Right lobe of liver (tissue), 6 donors: Measurements from ENCODE around the gene GOSR2. TPM values are rescaled to one million over a fixed set of nuclear protein-coding genes. Genes with fewer than 3 reads are reported as not detected.

ENCODE experiments used
- ATAC-seq, 4 donors: fragments of 200-7000 bp; cut with Tn5 transposase; one replicate each; pipeline ENCODE4 v1.9.1; 2020; ENCODE audit warnings: mild to moderate bottlenecking in 4 of 4, moderate library complexity in 4 of 4
- DNase-seq, 3 donors: peaks; one replicate each; pipeline ENCODE4 v3.0.0-alpha.2; 2020
- H3K27ac ChIP-seq, 3 donors: fragments of 200-600 bp; one replicate each; pipeline ENCODE4 v1.8.0; 2022
- H3K27me3 ChIP-seq, 2 donors: fragments of 200-600 bp; one replicate each; pipeline ENCODE4 v1.8.0; 2022
- H3K36me3 ChIP-seq, 4 donors: fragments of 200-600 bp; sonication (generic) in 1 of 4; one replicate each; pipeline versions ENCODE4 v1.5.1 to v1.8.0; 2017 to 2022; ENCODE audit warnings: control low read depth in 1 of 4
- H3K4me1 ChIP-seq, 4 donors: fragments of 200-600 bp; sonication (generic) in 1 of 4; one replicate each; pipeline versions ENCODE4 v1.5.1 to v1.8.0; 2017 to 2022; ENCODE audit warnings: control low read depth in 1 of 4
- H3K4me3 ChIP-seq, 3 donors: fragments of 200-600 bp; one replicate each; pipeline ENCODE4 v1.8.0; 2022
- H3K9me3 ChIP-seq, 4 donors: fragments of 200-600 bp; sonication (generic) in 1 of 4; one replicate each; pipeline versions ENCODE4 v1.5.1 to v1.8.0; 2017 to 2022; ENCODE audit warnings: control low read depth in 1 of 4
- POLR2A ChIP-seq: fragments of 450-650 bp; IDR thresholded peaks from one replicate; pipeline ENCODE4 v1.6.1; 2017; ENCODE audit warnings: antibody characterized with exemption, mild to moderate bottlenecking
- WGBS: methylation state at CpG from one replicate; pipeline ENCODE4 v1.1.6; 2018; ENCODE audit warnings: low coverage, low lambda C conversion rate; ENCODE audit not compliant: insufficient coverage; ENCODE audit errors: missing lambda C conversion rate; 5-methylcytosine and 5-hydroxymethylcytosine counted together
- intact Hi-C, 2 donors: fragments of 100-400 bp; cut with DNase I; formaldehyde crosslinking; loops; one replicate each; pipeline versions ENCODE4 v1.11.2 to v1.14.1; 2022
- microRNA-seq, 2 donors: library from miRNA; unstranded; fragments of <30 nt; microRNA quantifications; one replicate each; pipeline ENCODE4, GENCODE V29; 2019 to 2020
- small RNA-seq, 2 experiments: library from RNA; depleted of rRNA; stranded (forward); fragments of <200 nt; gene quantifications; one replicate each; pipeline ENCODE3, GENCODE V24; 2016
- total RNA-seq, 6 experiments: library from RNA; depleted of rRNA in 2 of 6; stranded (reverse); fragments of >200 nt in 2 of 6; fragmentation: NEBNext Ultra II Directional in 3 of 6; extraction: Animal tissue kit (Norgen Biotek cat#: 25700) in 3 of 6; gene quantifications; one replicate each; pipeline versions ENCODE4 v1.1.0 to v1.2.4, GENCODE V29; 2016 to 2023
- TF ChIP-seq, protein P1 (sequence below), 4 donors: fragments of 200-600 bp in 3 of 4; fragments of 450-650 bp in 1 of 4; IDR thresholded peaks; one replicate each; pipeline versions ENCODE4 v1.5.1 to v1.8.0; 2016 to 2022; ENCODE audit warnings: antibody characterized with exemption in 4 of 4, mild to moderate bottlenecking in 2 of 4
- donor health status: DM: no; HTN: yes; CAD: no.
- donor health status: DM: no; HTN: no; CAD: no.
- donor health status: DM: no; HTN: no; CAD: no.
- donor health status: DM: no; HTN: yes; CAD: no.
- donor health status: DM: no; HTN: yes; CAD: no.

Gene GOSR2
- total RNA-seq, 6 experiments from 2014 or later: 22.9 to 44.1 (median 33.3) TPM

DNA sequence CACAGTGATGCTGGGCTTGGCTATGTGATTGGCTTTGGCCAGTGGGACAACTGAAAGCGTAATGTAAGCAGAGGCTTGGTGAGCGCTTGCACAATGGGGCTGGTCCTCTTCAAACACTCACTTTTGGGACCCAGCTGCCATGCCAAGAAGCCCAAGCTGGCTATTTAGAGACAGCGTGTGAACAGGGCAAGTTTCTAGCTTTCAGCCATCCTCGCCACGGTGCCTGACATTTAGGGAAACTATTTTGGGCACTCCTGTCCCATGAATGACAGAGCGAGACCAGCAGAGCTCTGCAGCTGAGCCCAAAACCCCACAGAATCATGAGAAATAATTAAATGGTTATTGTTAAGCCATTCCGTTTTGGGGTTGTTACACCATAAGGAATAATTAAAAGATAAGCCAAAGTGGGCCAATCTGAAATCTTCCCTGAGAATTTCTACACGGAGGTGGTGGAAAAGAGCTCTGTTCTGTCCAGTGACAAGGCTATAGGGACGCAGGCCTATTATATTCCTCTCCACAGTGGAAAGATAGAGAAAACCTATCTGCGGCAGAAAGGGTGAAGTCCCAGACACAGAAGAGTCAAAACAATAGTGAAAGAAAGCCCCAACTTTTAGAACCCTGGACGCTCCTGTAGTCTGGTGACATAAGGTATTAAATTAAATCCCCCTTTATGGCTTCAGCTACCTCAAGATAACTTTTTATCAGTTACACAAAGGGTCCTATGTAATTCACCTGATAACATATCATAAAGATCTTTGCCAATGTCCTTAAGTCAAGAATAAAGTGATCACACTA, 66.9 kb downstream of the GOSR2 start:
- no peak for DNase-seq
- Histone ChIP-seq H3K4me3 (no peak overlapping the region), H3K36me3 (no peaks in the 10 kb centered on the region), H3K4me1 (no peaks in the 10 kb centered on the region), H3K27ac (no peak overlapping the region), H3K27me3 (no peaks in the 10 kb centered on the region), H3K9me3 (no peaks in the 10 kb centered on the region)
- 61% methylated on average over 7 of the region's 11 CpGs for WGBS
- TF ChIP-seq, protein P1, sequence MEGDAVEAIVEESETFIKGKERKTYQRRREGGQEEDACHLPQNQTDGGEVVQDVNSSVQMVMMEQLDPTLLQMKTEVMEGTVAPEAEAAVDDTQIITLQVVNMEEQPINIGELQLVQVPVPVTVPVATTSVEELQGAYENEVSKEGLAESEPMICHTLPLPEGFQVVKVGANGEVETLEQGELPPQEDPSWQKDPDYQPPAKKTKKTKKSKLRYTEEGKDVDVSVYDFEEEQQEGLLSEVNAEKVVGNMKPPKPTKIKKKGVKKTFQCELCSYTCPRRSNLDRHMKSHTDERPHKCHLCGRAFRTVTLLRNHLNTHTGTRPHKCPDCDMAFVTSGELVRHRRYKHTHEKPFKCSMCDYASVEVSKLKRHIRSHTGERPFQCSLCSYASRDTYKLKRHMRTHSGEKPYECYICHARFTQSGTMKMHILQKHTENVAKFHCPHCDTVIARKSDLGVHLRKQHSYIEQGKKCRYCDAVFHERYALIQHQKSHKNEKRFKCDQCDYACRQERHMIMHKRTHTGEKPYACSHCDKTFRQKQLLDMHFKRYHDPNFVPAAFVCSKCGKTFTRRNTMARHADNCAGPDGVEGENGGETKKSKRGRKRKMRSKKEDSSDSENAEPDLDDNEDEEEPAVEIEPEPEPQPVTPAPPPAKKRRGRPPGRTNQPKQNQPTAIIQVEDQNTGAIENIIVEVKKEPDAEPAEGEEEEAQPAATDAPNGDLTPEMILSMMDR (IDR thresholded peaks at IDR 0.05): no peak
- TF ChIP-seq POLR2A: no peak
- intact Hi-C loops: loop anchor here in 1 of 2 donors (5.0 kb wide), 1 partner anchor 43 kb away; no protein-coding TSS in a partner anchor
- no peak for ATAC-seq

GRCh38 chr17:46991617-46992016, 68.7 kb downstream of the GOSR2 start:
- Histone ChIP-seq H3K27ac (no peak overlapping the region), H3K27me3 (no peaks in the 10 kb centered on the region), H3K4me3 (no peak overlapping the region), H3K9me3 (no peaks in the 10 kb centered on the region), H3K4me1 (no peaks in the 10 kb centered on the region), H3K36me3 (no peaks in the 10 kb centered on the region)
- intact Hi-C loops: loop anchor here in 1 of 2 donors (5.0 kb wide), 1 partner anchor 44 kb away; no protein-coding TSS in a partner anchor
- ATAC-seq (peak in 1 of 4 donors; percentile 65), DNase-seq (no peak)
- 33% methylated on average over 1 of the region's 1 CpG for WGBS
- TF ChIP-seq, protein P1 (IDR thresholded peaks at IDR 0.05): no peak
- no peak for TF ChIP-seq POLR2A

Small RNA genes within 50 kb of the gene (microRNA-seq; reads per million reads assigned to microRNA genes)
- gene MIR5089: 0 reads per million in 2 donors

Small RNA genes within 50 kb of the gene (small RNA-seq; reads per million reads assigned to genes)
- gene MIR5089: 0 reads per million in 2 experiments
- gene RNU6ATAC3P: 0 reads per million in 2 experiments

Other genes starting within 250 kb of the GOSR2 start
- 1 to 10 TPM; 1.0 to 5.0 (median 4.0) TPM for gene WNT3, start 104.5 kb upstream of the GOSR2 start, total RNA-seq
- 1 to 10 TPM in 2 of 6 experiments, under 1 TPM in 1, not detected in 3; 0.55 to 1.7 (median 1.2) TPM for gene WNT9B, start 71.6 kb upstream of the GOSR2 start, total RNA-seq
- under 1 TPM in 1 of 6 experiments, not detected in 5; 0.25 TPM for gene RPRML, start 56.1 kb downstream of the GOSR2 start, total RNA-seq